Loucy (cell line): ENCODE measurements around the gene CAPZA2.

Experiments used
- H2AFZ ChIP-seq: fragments of 200-600 bp; sonication (generic); 2 replicates; pipeline ENCODE4 v1.6.0; 2016; ENCODE audit warnings: antibody characterized with exemption, mild to moderate bottlenecking, low read length, moderate library complexity
- H3F3A ChIP-seq: fragments of 200-600 bp; 2 replicates; pipeline ENCODE4 v1.6.0; 2016; ENCODE audit warnings: antibody characterized with exemption, low read depth, mild to moderate bottlenecking
- H3K27me3 ChIP-seq: fragments of 200-600 bp; sonication (generic); 2 replicates; pipeline ENCODE4 v1.6.1; 2014; ENCODE audit warnings: low read length, mild to moderate bottlenecking; ENCODE audit not compliant: insufficient read depth, poor library complexity, severe bottlenecking
- H3K36me3 ChIP-seq: fragments of 200-600 bp; sonication (generic); 2 replicates; pipeline ENCODE4 v1.6.1; 2016; ENCODE audit warnings: low read length; ENCODE audit not compliant: insufficient read depth
- H3K4me1 ChIP-seq: fragments of 200-600 bp; sonication (generic); 2 replicates; pipeline ENCODE4 v1.5.1; 2014; ENCODE audit warnings: low read length, mild to moderate bottlenecking; ENCODE audit not compliant: insufficient read depth, poor library complexity, severe bottlenecking
- H3K4me2 ChIP-seq: fragments of 200-600 bp; sonication (generic); 2 replicates; pipeline ENCODE4 v1.6.0; 2014; ENCODE audit warnings: antibody characterized with exemption, low read length, low read depth, mild to moderate bottlenecking; ENCODE audit not compliant: poor library complexity, severe bottlenecking
- H3K4me3 ChIP-seq: fragments of 200-600 bp; sonication (generic); 2 replicates; pipeline ENCODE4 v1.5.1; 2014; ENCODE audit warnings: low read length, mild to moderate bottlenecking, mixed read lengths; ENCODE audit not compliant: poor library complexity, severe bottlenecking
- H3K79me2 ChIP-seq: fragments of 200-600 bp; sonication (generic); 2 replicates; pipeline ENCODE4 v1.6.1; 2014; ENCODE audit warnings: low read length; ENCODE audit not compliant: insufficient read depth
- H3K9ac ChIP-seq: fragments of 200-600 bp; sonication (generic); 2 replicates; pipeline ENCODE4 v1.6.0; 2014; ENCODE audit warnings: mild to moderate bottlenecking, low read depth, low read length, moderate library complexity; ENCODE audit not compliant: poor library complexity, severe bottlenecking
- H3K9me2 ChIP-seq: fragments of 200-600 bp; sonication (generic); replicated peaks from 2 replicates; pipeline ENCODE4 v1.6.1; 2016; ENCODE audit warnings: low read depth, low read length, mixed read lengths
- H3K9me3 ChIP-seq: fragments of 200-600 bp; sonication (generic); 2 replicates; pipeline ENCODE4 v1.6.1; 2014; ENCODE audit warnings: mild to moderate bottlenecking, antibody characterized with exemption, low read length, low read depth; ENCODE audit not compliant: insufficient read depth
- H4K20me1 ChIP-seq: fragments of 200-600 bp; sonication (generic); 2 replicates; pipeline ENCODE4 v1.6.0; 2014; ENCODE audit warnings: antibody characterized with exemption, low read length, mild to moderate bottlenecking; ENCODE audit not compliant: insufficient read depth, poor library complexity, severe bottlenecking
- CTCF ChIP-seq: fragments of 200-600 bp; sonication (generic); conservative IDR thresholded peaks from 2 replicates; pipeline ENCODE4 v1.5.1; 2014; ENCODE audit warnings: mild to moderate bottlenecking, antibody characterized with exemption, low read length
- EZH2phosphoT487 ChIP-seq: fragments of 200-600 bp; IDR thresholded peaks from 2 replicates; pipeline ENCODE4 v1.6.1; 2018; ENCODE audit warnings: antibody characterized with exemption, mild to moderate bottlenecking, moderate library complexity, borderline replicate concordance

CAPZA2 gene

GRCh38 chr7:116951366-116952292 lies 89.2 kb downstream of the CAPZA2 start:
- Histone ChIP-seq H3F3A (no peaks in the 10 kb centered on the region), H3K4me2 (no peak overlapping the region), H3K79me2 (no peaks in the 10 kb centered on the region), H3K36me3 (no peaks in the 10 kb centered on the region), H3K9me2 (no peaks in the 10 kb centered on the region), H2AFZ (no peak overlapping the region), H3K4me1 (peaks cover 7% of the 10 kb centered on the region), H3K9me3 (no peaks in the 10 kb centered on the region), H4K20me1 (no peaks in the 10 kb centered on the region), H3K4me3 (no peak overlapping the region), H3K9ac (no peak overlapping the region), H3K27me3 (no peaks in the 10 kb centered on the region)
- TF ChIP-seq CTCF = no peak
- no peak for TF ChIP-seq EZH2phosphoT487

GRCh38 chr7:116952635-116953371 lies 90.4 kb downstream of the CAPZA2 start:
- H3K4me3 ChIP-seq = no peak overlapping the region
- no peaks in the 10 kb centered on the region for H3F3A ChIP-seq
- no peaks in the 10 kb centered on the region for H3K27me3 ChIP-seq
- H3K9me3 ChIP-seq = no peaks in the 10 kb centered on the region
- H3K79me2 ChIP-seq = no peaks in the 10 kb centered on the region
- no peak overlapping the region for H3K9ac ChIP-seq
- no peaks in the 10 kb centered on the region for H3K9me2 ChIP-seq
- no peak overlapping the region for H3K4me2 ChIP-seq
- peaks cover 7% of the 10 kb centered on the region for H3K4me1 ChIP-seq
- no peak overlapping the region for H2AFZ ChIP-seq
- H4K20me1 ChIP-seq = no peaks in the 10 kb centered on the region
- TF ChIP-seq EZH2phosphoT487 (no peak), CTCF (no peak)
- no peaks in the 10 kb centered on the region for H3K36me3 ChIP-seq

- H4K20me1 ChIP-seq = no peaks in the 10 kb centered on the region
- H3K9me3 ChIP-seq = no peaks in the 10 kb centered on the region
- H2AFZ ChIP-seq = no peak within 1 kb of the TSS
- no peaks in the 10 kb centered on the region for H3K27me3 ChIP-seq
- peaks cover 7% of the 10 kb centered on the region for H3K4me1 ChIP-seq
- H3K4me2 ChIP-seq = no peak within 1 kb of the TSS
- H3F3A ChIP-seq = no peaks in the 10 kb centered on the region
- TF ChIP-seq EZH2phosphoT487 = no peak
- no peak for TF ChIP-seq CTCF
- H3K4me3 ChIP-seq = no peak within 1 kb of the TSS
- no peak within 1 kb of the TSS for H3K9ac ChIP-seq
- H3K9me2 ChIP-seq = no peaks in the 10 kb centered on the region
- H3K36me3 ChIP-seq = no peaks in the 10 kb centered on the region
- H3K79me2 ChIP-seq = no peaks in the 10 kb centered on the region
Observed at GRCh38 chr7:116953372-116953905, 91.1 kb downstream of the CAPZA2 start, which contains the start of gene ST7. ST7 (plus strand) TSS chr7:116953501; CDS start chr7:116953541, 40 bp downstream.
